Kidney (tissue), 14 donors: ENCODE results near the gene MFSD1. TPM values are rescaled to one million over a fixed set of nuclear protein-coding genes. Genes with fewer than 3 reads are reported as not detected.

ENCODE experiments used
- DNase-seq, 5 donors: peaks; one replicate each; pipeline ENCODE4 v3.0.0-alpha.2; 2013 to 2020
- FAIRE-seq: peaks from 2 replicates; lab custom pipeline; 2012; peaks lifted over from hg19 to GRCh38; lab: Jason Lieb, UNC
- H3K27ac ChIP-seq, 2 donors: one replicate each; pipeline ENCODE4 v1.7.0; 2013; ENCODE audit warnings: low read depth in 2 of 2, low read length in 2 of 2, inconsistent platforms in 1 of 2
- H3K27me3 ChIP-seq: one replicate; pipeline ENCODE4 v1.7.1; 2013; ENCODE audit warnings: low read length, inconsistent platforms; ENCODE audit not compliant: control insufficient read depth, insufficient read depth
- H3K36me3 ChIP-seq, 3 donors: one replicate each; pipeline versions ENCODE4 v1.7.0 to v1.7.1; 2013; ENCODE audit warnings: low read length in 3 of 3, control low read depth in 1 of 3, inconsistent platforms in 1 of 3; ENCODE audit not compliant: insufficient read depth in 3 of 3, control insufficient read depth in 2 of 3
- H3K4me1 ChIP-seq, 3 donors: one replicate each; pipeline versions ENCODE4 v1.7.0 to v1.7.1; 2013; ENCODE audit warnings: low read length in 3 of 3, inconsistent platforms in 1 of 3, low read depth in 1 of 3; ENCODE audit not compliant: control insufficient read depth in 2 of 3, insufficient read depth in 2 of 3
- H3K4me3 ChIP-seq, 3 donors: one replicate each; pipeline versions ENCODE4 v1.7.0 to v1.8.1; 2013; ENCODE audit warnings: low read length in 3 of 3, control low read depth in 1 of 3, inconsistent platforms in 1 of 3
- H3K9ac ChIP-seq, 3 donors: one replicate each; pipeline versions ENCODE4 v1.7.0 to v1.7.1; 2013; ENCODE audit warnings: low read length in 3 of 3, control low read depth in 1 of 3, inconsistent platforms in 1 of 3
- H3K9me3 ChIP-seq, 3 donors: one replicate each; pipeline versions ENCODE4 v1.7.0 to v1.7.1; 2013; ENCODE audit warnings: low read length in 3 of 3, control low read depth in 1 of 3, inconsistent platforms in 1 of 3; ENCODE audit not compliant: control insufficient read depth in 2 of 3, insufficient read depth in 1 of 3
- intact Hi-C: fragments of 100-400 bp; cut with DNase I; formaldehyde crosslinking; loops from one replicate; pipeline ENCODE4 v1.11.1; 2022
- polyA plus RNA-seq: library from polyadenylated mRNA; stranded (reverse); fragments of 350-450 nt; fragmentation: Illumina TruSeq; extraction: RNeasy Lipid Tissue Mini Kit (QIAGEN cat#74804); gene quantifications from one replicate; pipeline ENCODE4 v1.2.3, GENCODE V29; 2014; ENCODE audit warnings: low read depth, low replicate concordance; ENCODE audit not compliant: insufficient read depth
- total RNA-seq: library from RNA; stranded (reverse); fragmentation: NEBNext Ultra II Directional; extraction: Animal tissue kit (Norgen Biotek cat#: 25700); gene quantifications from one replicate; pipeline ENCODE4 v1.2.1, GENCODE V29; 2021
- TF ChIP-seq, protein P1 (sequence below): IDR thresholded peaks from 3 replicates; pipeline ENCODE4 v1.5.1; 2012; ENCODE audit warnings: mild to moderate bottlenecking, moderate library complexity, borderline replicate concordance; ENCODE audit not compliant: insufficient read depth; ENCODE audit errors: extremely low read depth
- donor health status: control.
- donor health status: control.
- donor health status: control.
- donor health status: control.
- donor health status: control.
- donor health status: DM: yes; HTN: yes; CAD: no.
- donor health status: Normal renal cell carcinoma (clear cell type).

The MFSD1 gene
- total and polyA plus RNA-seq, 2 donors from 2014 or later = 46.5 to 76.2 TPM

DNA sequence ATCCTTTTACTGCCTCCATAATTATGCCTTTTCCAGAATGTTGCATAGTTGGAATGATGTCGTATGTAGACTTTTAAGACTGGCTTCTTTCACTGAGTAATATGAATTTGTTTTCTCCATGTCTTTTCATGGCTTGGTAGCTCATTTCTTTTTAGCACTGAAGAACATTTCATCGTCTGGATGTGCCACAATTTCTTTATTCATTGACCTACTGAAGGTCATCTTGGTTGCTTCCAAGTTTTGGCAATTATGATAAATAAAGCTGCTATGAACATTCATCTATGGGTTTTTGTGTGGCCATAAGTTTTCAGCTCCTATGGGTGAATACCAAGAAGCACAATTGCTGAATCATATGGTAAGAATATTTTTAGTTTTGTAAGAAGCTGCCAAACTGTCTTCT, 46.4 kb upstream of the MFSD1 start:
- FAIRE-seq (no peak), DNase-seq (no peak)
- intact Hi-C loops = no loop called here
- Histone ChIP-seq H3K27me3 (no peaks in the 10 kb centered on the region), H3K4me3 (no peak overlapping the region), H3K9ac (no peak overlapping the region), H3K27ac (no peak overlapping the region), H3K36me3 (no peaks in the 10 kb centered on the region), H3K9me3 (no peaks in the 10 kb centered on the region), H3K4me1 (no peaks in the 10 kb centered on the region)
- TF ChIP-seq, protein P1, sequence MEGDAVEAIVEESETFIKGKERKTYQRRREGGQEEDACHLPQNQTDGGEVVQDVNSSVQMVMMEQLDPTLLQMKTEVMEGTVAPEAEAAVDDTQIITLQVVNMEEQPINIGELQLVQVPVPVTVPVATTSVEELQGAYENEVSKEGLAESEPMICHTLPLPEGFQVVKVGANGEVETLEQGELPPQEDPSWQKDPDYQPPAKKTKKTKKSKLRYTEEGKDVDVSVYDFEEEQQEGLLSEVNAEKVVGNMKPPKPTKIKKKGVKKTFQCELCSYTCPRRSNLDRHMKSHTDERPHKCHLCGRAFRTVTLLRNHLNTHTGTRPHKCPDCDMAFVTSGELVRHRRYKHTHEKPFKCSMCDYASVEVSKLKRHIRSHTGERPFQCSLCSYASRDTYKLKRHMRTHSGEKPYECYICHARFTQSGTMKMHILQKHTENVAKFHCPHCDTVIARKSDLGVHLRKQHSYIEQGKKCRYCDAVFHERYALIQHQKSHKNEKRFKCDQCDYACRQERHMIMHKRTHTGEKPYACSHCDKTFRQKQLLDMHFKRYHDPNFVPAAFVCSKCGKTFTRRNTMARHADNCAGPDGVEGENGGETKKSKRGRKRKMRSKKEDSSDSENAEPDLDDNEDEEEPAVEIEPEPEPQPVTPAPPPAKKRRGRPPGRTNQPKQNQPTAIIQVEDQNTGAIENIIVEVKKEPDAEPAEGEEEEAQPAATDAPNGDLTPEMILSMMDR = no peak

DNA sequence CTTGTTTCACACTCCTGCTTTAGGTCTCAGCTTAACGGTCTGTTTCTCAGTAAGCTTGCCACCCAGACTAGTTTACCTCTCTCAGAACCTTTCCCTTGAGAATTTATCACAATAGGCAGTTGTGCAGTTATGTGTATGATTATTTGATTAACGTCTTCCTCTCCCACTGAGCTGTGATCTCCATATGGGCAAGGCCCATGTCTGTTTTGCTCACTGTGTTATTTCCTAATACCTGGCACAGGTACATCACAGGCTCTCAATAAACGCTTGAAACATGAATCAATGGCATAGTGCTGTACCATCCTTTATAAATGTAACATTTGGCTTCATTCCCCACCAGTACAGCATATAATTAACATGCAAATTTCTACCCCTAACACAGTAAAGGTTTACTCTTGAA, 40.5 kb upstream of the MFSD1 start:
- Histone ChIP-seq H3K4me3 (no peak overlapping the region), H3K9me3 (no peaks in the 10 kb centered on the region), H3K27me3 (no peaks in the 10 kb centered on the region), H3K4me1 (peaks cover 0 to 7% (median 0%) of the 10 kb centered on the region in 3 donors), H3K9ac (no peak overlapping the region), H3K27ac (no peak overlapping the region), H3K36me3 (no peaks in the 10 kb centered on the region)
- FAIRE-seq = no peak
- intact Hi-C loops = no loop called here
- TF ChIP-seq, protein P1 = no peak
- DNase-seq = no peak

DNA sequence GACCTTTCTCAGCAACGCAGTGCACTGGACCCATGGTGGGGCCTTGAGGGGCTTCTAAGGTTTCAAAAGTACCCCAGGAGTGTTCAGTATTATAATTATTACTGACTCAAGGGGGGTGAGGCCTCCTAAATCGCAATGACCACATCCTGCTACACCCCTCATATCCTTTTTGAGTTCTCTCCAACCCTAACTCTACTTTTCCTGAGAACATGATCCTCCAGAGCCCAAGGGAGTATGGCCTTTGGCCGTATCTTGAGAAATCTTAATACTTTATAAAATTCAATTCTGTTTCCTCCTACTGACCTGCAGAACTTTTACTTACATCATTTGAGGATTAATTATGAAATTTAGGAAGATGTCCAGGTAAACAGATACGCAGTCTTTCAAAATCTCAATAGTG, 39.2 kb upstream of the MFSD1 start:
- H3K4me3 ChIP-seq = no peak overlapping the region
- H3K36me3 ChIP-seq = no peaks in the 10 kb centered on the region
- no peaks in the 10 kb centered on the region for H3K9me3 ChIP-seq
- peaks cover 0 to 7% (median 0%) of the 10 kb centered on the region in 3 donors for H3K4me1 ChIP-seq
- no peak for FAIRE-seq
- intact Hi-C loops = no loop called here
- H3K27me3 ChIP-seq = no peaks in the 10 kb centered on the region
- H3K27ac ChIP-seq = no peak overlapping the region
- TF ChIP-seq, protein P1 = no peak
- H3K9ac ChIP-seq = no peak overlapping the region
- no peak for DNase-seq

DNA sequence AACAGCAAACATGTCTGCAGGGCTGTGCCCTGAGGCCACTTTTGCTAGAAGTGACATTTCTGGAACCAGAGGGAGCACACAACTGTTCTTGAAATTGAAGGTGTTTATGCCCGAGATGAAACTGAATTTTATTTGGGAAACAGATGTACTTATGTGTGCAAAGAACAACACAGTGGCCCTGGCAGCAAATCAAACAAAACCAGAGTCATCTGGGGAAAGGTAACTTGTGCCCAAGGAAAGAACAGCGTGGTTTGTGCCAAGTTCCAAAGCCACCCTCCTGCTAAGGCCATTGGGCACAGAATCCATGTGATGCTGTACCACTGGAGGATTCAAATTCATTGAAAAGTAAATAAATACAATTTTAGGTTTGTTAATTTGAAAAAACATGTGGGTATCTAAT, 38.4 kb upstream of the MFSD1 start:
- FAIRE-seq = no peak
- H3K27ac ChIP-seq = no peak overlapping the region

More for the DNA sequence above, 38.4 kb upstream of the MFSD1 start:
- no peaks in the 10 kb centered on the region for H3K36me3 ChIP-seq
- no peaks in the 10 kb centered on the region for H3K27me3 ChIP-seq
- H3K4me1 ChIP-seq = peaks cover 5 to 12% (median 6%) of the 10 kb centered on the region in 3 donors
- H3K9ac ChIP-seq = no peak overlapping the region
- H3K9me3 ChIP-seq = no peaks in the 10 kb centered on the region
- intact Hi-C loops = no loop called here
- DNase-seq = no peak
- TF ChIP-seq, protein P1 = no peak
- H3K4me3 ChIP-seq = no peak overlapping the region
